GM20000 (cell line): Measurements from ENCODE around the gene KTI12.
A peak's percentile ranks its signal among the peaks of the same experiment; 100 is the strongest.
"Not testable (repeated sequence)": the region's sequence is repeated elsewhere in the genome, so short reads cannot be mapped to it uniquely, and the experiment has no call there.

Experiments used
- DNase-seq: peaks from one replicate; pipeline ENCODE4 v3.0.0; 2012; ENCODE audit warnings: low spot score
- CTCF ChIP-seq: IDR thresholded peaks from 2 replicates; pipeline ENCODE4 v1.5.1; 2012; ENCODE audit warnings: mild to moderate bottlenecking, control low read depth; ENCODE audit errors: extremely low read depth, missing control alignments

The KTI12 gene, protein sequence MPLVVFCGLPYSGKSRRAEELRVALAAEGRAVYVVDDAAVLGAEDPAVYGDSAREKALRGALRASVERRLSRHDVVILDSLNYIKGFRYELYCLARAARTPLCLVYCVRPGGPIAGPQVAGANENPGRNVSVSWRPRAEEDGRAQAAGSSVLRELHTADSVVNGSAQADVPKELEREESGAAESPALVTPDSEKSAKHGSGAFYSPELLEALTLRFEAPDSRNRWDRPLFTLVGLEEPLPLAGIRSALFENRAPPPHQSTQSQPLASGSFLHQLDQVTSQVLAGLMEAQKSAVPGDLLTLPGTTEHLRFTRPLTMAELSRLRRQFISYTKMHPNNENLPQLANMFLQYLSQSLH

GRCh38 chr1:52033190-52034049, at the start of gene KTI12:
Gene KTI12, minus strand, starts transcription at chr1:52033810. Its CDS starts 49 bp downstream, at chr1:52033761.
- peak; percentile 91 for DNase-seq
- TF ChIP-seq CTCF, result no peak

- no peak for DNase-seq
- TF ChIP-seq CTCF, result no peak
Measured at GRCh38 chr1:52080014-52080415, 46.4 kb upstream of the KTI12 start.

DNA sequence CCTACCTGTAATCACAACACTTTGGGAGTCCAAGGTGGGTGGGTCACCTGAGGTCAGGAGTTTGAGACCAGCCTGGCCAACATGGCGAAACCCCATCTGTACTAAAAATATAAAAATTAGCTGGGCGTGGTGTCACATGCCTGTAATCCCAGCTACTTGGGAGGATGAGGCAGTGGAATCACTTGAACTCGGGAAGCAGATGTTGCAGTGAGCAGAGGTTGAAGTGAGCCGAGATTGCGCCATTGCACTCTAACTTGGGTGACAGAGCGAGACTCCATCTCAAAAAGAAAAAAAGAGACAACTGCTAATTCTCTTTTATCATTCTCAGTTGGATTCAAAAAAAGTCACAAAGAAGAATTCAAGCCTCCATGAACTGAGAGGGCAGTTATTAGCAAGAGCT, 43.7 kb upstream of the KTI12 start:
- not testable (repeated sequence) for DNase-seq

DNA sequence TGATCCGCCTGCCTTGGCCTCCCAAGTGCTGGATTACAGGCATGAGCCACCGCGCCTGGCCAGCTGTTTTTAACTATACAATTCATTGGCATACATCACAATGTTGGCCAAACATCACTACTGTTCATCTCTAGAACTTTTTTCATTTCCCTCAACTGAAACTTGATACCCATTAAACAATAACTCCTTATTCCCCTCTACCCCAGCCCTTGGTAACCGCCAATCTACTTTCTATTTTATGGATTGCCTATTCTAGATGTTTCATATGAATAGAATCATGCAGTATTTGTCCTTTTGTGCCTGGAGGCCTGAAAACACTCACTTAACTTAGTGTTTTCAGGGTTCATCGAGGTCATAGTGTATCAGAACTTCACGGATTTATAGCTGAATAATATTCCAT, 38.7 kb upstream of the KTI12 start:
- no peak for DNase-seq
- no peak for TF ChIP-seq CTCF

GRCh38 chr1:52070704-52071103, 37.1 kb upstream of the KTI12 start:
- no peak for DNase-seq
- no peak for TF ChIP-seq CTCF

GRCh38 chr1:52063192-52063591, 29.6 kb upstream of the KTI12 start:
- no peak for TF ChIP-seq CTCF
- DNase-seq, result no peak

DNA sequence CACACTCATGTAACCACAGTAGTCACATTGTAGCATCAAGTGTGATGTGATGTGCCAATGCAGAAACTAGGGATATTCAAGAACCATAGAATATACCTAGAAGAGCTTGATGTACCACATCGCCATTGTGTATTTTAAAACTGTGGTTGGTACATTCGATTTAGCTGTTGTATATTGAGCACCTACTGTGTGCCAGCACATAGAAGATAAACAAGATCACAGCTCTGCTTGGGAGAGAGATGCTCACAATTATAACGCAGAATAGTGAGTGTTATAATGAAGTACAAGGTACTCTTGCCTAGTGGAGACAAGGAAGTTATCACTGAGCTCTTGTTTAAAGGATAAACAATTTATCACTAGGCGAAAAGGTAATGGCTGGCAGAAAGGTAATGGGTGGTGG, 27.2 kb upstream of the KTI12 start:
- TF ChIP-seq CTCF, result no peak
- DNase-seq, result no peak
